ENCODE results near the gene RTN1. TPM values are rescaled to one million over a fixed set of nuclear protein-coding genes. Genes with fewer than 3 reads are reported as not detected.

The RTN1 gene
- polyA plus RNA-seq, 2 of the 4 experiments (the other 2 are of a cell fraction): 0.09 TPM; not detected in 1

DNA sequence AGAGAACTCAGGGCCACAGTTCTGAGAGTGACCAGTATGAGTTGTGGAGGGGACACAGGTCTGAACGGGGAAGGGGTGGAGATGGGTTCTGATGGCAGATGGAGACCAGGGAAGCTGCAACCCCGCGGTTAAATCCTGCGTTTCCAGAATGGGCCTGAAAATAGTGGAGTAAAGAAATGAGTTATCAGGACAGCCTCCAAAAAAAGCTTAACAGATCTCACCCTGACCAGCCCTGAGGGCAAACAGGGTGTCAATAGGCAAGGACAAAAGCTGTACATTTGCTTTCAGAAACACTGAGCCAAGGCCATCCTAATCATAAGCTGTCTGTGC, 555 bp upstream of the RTN1 start:
- H3K4me2 ChIP-seq: peak overlapping the region; percentile 87
- CTCF ChIA-PET: no interaction called here
- peaks cover 9% of the 10 kb centered on the region; the same call in 2 of the 3 replicates for H3K4me1 ChIP-seq
- POLR2A ChIA-PET: interaction anchor here (0.7 kb wide), 1 partner anchor 12 kb away, joined by 3 read pairs; no protein-coding TSS in a partner anchor
- DNase-seq (ENCODE audit: low read depth in 1 of 2, low spot score in 1 of 2) (no peak), ATAC-seq (peak in 1 of 2 experiments; percentile 23; a peak in 4 of 6 replicates), FAIRE-seq (no peak)
- no peaks in the 10 kb centered on the region for H3K9me3 ChIP-seq
- peak overlapping the region; percentile 51 for H3K4me3 ChIP-seq
- no peak for TF ChIP-seq HDAC2 (IDR thresholded peaks at IDR 0.05)
- no peak for TF ChIP-seq RNF2 (IDR thresholded peaks at IDR 0.05; ENCODE audit: borderline replicate concordance, low read depth)
- no peak for TF ChIP-seq FOSL2 (IDR thresholded peaks at IDR 0.05)
- no peak for TF ChIP-seq FOSL2 (CRISPR knock-in tag; IDR thresholded peaks at IDR 0.05)
- WGBS (ENCODE audit: missing lambda C conversion rate): 16% methylated on average over 4 of the region's 4 CpGs
- no peak overlapping the region for H3K27ac ChIP-seq

GRCh38 chr14:59869381-59870255, 958 bp downstream of the RTN1 start:
- Histone ChIP-seq H3K4me2 (peak overlapping the region; percentile 87), H3K4me1 (peaks cover 9% of the 10 kb centered on the region; the same call in 2 of the 3 replicates), H3K27ac (no peak overlapping the region), H3K9me3 (no peaks in the 10 kb centered on the region), H3K4me3 (peak overlapping the region; percentile 51)
- 32% methylated on average over 33 of the region's 44 CpGs for WGBS (ENCODE audit: missing lambda C conversion rate)
- no peak for DNase-seq (ENCODE audit: low read depth in 1 of 2, low spot score in 1 of 2)
- no peak for TF ChIP-seq ZC3H11A (IDR thresholded peaks at IDR 0.05)
- no peak for TF ChIP-seq POLR2AphosphoS2 (conservative IDR thresholded peaks at IDR 0.05; ENCODE audit: low read length)
- peak; percentile 81; the same call in 1 of the 2 replicates for TF ChIP-seq CBX8 (IDR thresholded peaks at IDR 0.05)
- no peak for FAIRE-seq
- ChIA-PET CTCF (interaction anchor here (1.6 kb wide), 1 partner anchor 13 kb away, joined by 3 read pairs; no protein-coding TSS in a partner anchor), POLR2A (no interaction called here)
- ATAC-seq: peak; percentile 41 to 54; a peak in 3 of 6 replicates

DNA sequence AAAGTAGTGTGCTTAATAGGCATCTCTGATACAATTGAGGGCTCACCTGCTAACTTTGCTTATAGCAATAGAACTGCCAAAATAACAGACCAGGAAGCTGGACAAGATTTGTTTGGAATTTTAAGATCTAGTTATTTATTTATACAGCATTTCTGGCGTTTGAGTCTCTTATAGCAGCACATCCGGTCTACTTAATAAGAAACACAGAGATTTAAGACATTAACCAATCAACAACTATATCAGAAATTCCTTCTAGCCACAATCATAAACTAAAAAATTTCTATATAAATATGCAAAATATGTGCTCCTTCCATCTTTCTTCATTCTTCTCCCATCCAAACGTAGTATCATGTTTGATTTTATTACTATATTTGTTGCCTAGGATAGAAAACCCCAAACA, 2.6 kb downstream of the RTN1 start:
- DNase-seq (ENCODE audit: low read depth in 1 of 2, low spot score in 1 of 2) (no peak), ATAC-seq (no peak), FAIRE-seq (no peak)
- Histone ChIP-seq H3K4me2 (no peak overlapping the region), H3K27ac (no peak overlapping the region), H3K4me1 (peaks cover 9% of the 10 kb centered on the region; the same call in 2 of the 3 replicates), H3K4me3 (no peak overlapping the region), H3K9me3 (no peaks in the 10 kb centered on the region)
- WGBS (ENCODE audit: missing lambda C conversion rate): 8% methylated on average over 3 of the region's 3 CpGs
- TF ChIP-seq POLR2AphosphoS2 (conservative IDR thresholded peaks at IDR 0.05; ENCODE audit: low read length) (no peak), POLR2A (IDR thresholded peaks at IDR 0.05; ENCODE audit: low read length) (no peak), HES2 (IDR thresholded peaks at IDR 0.05) (no peak), SMC3 (IDR thresholded peaks at IDR 0.05) (no peak), ZSCAN20 (CRISPR knock-in tag; IDR thresholded peaks at IDR 0.05) (no peak), MAFK (IDR thresholded peaks at IDR 0.05; ENCODE audit: partially characterized antibody) (no peak), RARB (CRISPR knock-in tag; IDR thresholded peaks at IDR 0.05) (no peak), NFE2L2 (conservative IDR thresholded peaks at IDR 0.05; ENCODE audit: low read length) (no peak), ESRRA (IDR thresholded peaks at IDR 0.05; ENCODE audit: borderline replicate concordance, low read length) (no peak), ZC3H11A (IDR thresholded peaks at IDR 0.05) (no peak)
- TF ChIP-seq, protein P1, sequence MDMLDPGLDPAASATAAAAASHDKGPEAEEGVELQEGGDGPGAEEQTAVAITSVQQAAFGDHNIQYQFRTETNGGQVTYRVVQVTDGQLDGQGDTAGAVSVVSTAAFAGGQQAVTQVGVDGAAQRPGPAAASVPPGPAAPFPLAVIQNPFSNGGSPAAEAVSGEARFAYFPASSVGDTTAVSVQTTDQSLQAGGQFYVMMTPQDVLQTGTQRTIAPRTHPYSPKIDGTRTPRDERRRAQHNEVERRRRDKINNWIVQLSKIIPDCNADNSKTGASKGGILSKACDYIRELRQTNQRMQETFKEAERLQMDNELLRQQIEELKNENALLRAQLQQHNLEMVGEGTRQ (IDR thresholded peaks at IDR 0.05): no peak
- ChIA-PET CTCF (interaction anchor here (1.6 kb wide), 1 partner anchor 12 kb away, joined by 3 read pairs; no protein-coding TSS in a partner anchor), POLR2A (no interaction called here)

DNA sequence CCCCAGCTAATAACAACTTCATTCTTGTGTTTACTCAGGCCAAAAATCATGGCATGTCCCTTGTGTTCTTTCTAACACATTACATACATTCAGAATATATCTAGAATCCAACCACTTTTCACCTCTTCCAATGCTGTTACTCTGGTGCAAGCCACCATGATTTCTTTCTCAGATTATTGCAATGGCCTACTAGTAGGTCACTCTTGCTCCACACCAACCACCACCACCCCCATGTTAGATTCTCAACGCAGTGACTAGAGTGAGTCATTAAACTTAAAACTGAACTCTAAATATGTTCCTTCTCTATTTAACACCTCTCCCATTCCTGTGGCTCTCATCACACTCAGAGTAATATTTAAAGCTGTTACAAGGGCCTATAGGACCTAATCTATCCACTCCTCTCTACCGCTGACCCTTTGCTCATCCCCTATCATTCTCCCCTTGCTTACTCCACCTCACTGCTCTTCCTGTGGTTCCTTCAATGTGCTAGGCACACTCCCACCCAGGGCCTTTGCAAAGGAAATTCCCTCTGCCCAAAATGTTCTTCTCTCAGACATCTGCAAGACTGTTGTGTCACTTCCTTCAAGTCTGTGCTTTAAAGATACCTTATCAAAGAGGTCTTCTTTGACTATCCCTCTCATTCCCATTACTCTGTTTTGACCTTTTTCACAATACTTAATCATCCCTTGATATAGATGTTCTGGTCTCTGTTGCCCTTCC, 6.6 kb downstream of the RTN1 start:
- ChIA-PET POLR2A (no interaction called here), CTCF (no interaction called here)
- H3K27ac ChIP-seq: no peak overlapping the region
- TF ChIP-seq CBX2 (IDR thresholded peaks at IDR 0.05; ENCODE audit: borderline replicate concordance, low read depth) (no peak), CBX8 (IDR thresholded peaks at IDR 0.05) (no peak), CHD4 (IDR thresholded peaks at IDR 0.05; ENCODE audit: borderline replicate concordance) (no peak), EHF (CRISPR knock-in tag; IDR thresholded peaks at IDR 0.05) (no peak)
- no peaks in the 10 kb centered on the region for H3K4me1 ChIP-seq
- DNase-seq (ENCODE audit: low read depth in 1 of 2, low spot score in 1 of 2) (no peak), ATAC-seq (no peak), FAIRE-seq (no peak)
- H3K4me3 ChIP-seq: no peak overlapping the region
- 13% methylated on average over 2 of the region's 2 CpGs for WGBS (ENCODE audit: missing lambda C conversion rate)
- H3K4me2 ChIP-seq: no peak overlapping the region
- no peaks in the 10 kb centered on the region for H3K9me3 ChIP-seq
